Measurements from ENCODE around the gene BBOX1.

DNA sequence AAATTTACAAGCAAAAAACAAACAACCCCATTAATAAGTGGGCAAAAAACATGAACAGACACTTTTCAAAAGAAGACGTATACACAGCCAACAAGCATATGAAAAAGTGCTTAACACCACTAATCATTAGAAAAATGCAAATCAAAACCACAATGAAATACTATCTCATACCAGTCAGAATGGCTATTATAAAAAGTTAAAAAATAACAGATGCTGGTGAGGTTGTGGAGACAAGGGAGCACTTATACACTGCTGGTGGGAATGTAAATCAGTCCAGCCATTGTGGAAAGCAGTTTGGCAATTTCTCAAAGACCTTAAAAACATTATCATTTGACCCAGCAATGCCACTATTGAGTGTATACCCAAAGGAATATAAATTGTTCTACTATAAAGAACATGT, 72.3 kb downstream of the BBOX1 start:
- no peak for TF ChIP-seq POLR2AphosphoS2 (conservative IDR thresholded peaks at IDR 0.05; ENCODE audit: low read length)
- TF ChIP-seq JUNB (IDR thresholded peaks at IDR 0.05), result no peak
- TF ChIP-seq, protein P1, sequence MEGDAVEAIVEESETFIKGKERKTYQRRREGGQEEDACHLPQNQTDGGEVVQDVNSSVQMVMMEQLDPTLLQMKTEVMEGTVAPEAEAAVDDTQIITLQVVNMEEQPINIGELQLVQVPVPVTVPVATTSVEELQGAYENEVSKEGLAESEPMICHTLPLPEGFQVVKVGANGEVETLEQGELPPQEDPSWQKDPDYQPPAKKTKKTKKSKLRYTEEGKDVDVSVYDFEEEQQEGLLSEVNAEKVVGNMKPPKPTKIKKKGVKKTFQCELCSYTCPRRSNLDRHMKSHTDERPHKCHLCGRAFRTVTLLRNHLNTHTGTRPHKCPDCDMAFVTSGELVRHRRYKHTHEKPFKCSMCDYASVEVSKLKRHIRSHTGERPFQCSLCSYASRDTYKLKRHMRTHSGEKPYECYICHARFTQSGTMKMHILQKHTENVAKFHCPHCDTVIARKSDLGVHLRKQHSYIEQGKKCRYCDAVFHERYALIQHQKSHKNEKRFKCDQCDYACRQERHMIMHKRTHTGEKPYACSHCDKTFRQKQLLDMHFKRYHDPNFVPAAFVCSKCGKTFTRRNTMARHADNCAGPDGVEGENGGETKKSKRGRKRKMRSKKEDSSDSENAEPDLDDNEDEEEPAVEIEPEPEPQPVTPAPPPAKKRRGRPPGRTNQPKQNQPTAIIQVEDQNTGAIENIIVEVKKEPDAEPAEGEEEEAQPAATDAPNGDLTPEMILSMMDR (IDR thresholded peaks at IDR 0.05), result no peak
- no peak for TF ChIP-seq POLR2A (IDR thresholded peaks at IDR 0.05; ENCODE audit: low read length)
- no peak for TF ChIP-seq CBX8 (IDR thresholded peaks at IDR 0.05)
- no peak for TF ChIP-seq RFX5 (IDR thresholded peaks at IDR 0.05)
- no peak for TF ChIP-seq SREBF2 (IDR thresholded peaks at IDR 0.05)
- no peak for TF ChIP-seq PHF8 (IDR thresholded peaks at IDR 0.05; ENCODE audit: borderline replicate concordance, low read depth)
- TF ChIP-seq CEBPB (IDR thresholded peaks at IDR 0.05), result no peak
- TF ChIP-seq FOXS1 (CRISPR knock-in tag; IDR thresholded peaks at IDR 0.05), result no peak
- no peak for TF ChIP-seq EP300 (IDR thresholded peaks at IDR 0.05)
